Measurements from ENCODE around the gene PLA2G4C. TPM values are rescaled to one million over a fixed set of nuclear protein-coding genes. Genes with fewer than 3 reads are reported as not detected.
"Not testable (repeated sequence)": the region's sequence is repeated elsewhere in the genome, so short reads cannot be mapped to it uniquely, and the experiment has no call there.

Gene PLA2G4C
- total RNA-seq, 4 donors from 2014 or later, result 1.2 to 9.5 (median 8.3) TPM

DNA sequence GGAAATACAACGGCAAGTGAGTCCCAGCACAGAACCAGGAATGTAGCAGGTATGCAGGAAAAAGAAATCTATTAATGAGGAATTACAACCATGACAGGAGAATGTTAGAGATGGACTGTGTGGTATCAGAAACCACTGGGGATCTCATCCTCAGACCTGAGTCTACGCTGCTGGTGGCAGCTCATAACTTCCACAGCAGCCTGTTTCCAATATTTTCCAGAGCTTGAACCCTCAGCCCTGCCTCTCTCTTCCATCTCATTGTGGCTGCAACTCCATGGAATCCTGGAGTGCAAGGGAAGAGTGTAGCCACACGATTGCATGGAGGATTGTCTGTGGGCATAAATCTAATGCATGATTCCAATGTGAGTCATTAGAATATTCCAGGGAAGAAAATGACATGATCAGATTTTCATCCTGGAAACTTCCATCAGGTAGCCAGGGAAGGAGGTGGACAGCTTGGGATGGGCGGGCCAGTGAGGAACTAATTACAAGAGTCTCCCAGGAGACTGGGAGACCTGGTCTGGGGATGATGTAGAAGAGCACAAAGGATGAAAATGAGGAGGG is 14.9 kb downstream of the PLA2G4C start:
- intact Hi-C loops (cut with DNase I; ENCODE audit: low total_unique reads), result no loop called here
- no peaks in the 10 kb centered on the region for H3K27me3 ChIP-seq
- H3K27ac ChIP-seq, result no peak overlapping the region
- H3K9me3 ChIP-seq, result peaks cover 0 to 6% of the 10 kb centered on the region in 2 donors
- WGBS, 2 donors (ENCODE audit: low coverage in 1 of 2), result 80 to 84% methylated on average over 4 of the region's 4 CpGs
- no peaks in the 10 kb centered on the region for H3K36me3 ChIP-seq
- TF ChIP-seq POLR2A (IDR thresholded peaks at IDR 0.05) (no peak), POLR2AphosphoS5 (IDR thresholded peaks at IDR 0.05) (no peak), EP300 (IDR thresholded peaks at IDR 0.05; ENCODE audit: low read depth) (no peak)
- TF ChIP-seq, protein P1, sequence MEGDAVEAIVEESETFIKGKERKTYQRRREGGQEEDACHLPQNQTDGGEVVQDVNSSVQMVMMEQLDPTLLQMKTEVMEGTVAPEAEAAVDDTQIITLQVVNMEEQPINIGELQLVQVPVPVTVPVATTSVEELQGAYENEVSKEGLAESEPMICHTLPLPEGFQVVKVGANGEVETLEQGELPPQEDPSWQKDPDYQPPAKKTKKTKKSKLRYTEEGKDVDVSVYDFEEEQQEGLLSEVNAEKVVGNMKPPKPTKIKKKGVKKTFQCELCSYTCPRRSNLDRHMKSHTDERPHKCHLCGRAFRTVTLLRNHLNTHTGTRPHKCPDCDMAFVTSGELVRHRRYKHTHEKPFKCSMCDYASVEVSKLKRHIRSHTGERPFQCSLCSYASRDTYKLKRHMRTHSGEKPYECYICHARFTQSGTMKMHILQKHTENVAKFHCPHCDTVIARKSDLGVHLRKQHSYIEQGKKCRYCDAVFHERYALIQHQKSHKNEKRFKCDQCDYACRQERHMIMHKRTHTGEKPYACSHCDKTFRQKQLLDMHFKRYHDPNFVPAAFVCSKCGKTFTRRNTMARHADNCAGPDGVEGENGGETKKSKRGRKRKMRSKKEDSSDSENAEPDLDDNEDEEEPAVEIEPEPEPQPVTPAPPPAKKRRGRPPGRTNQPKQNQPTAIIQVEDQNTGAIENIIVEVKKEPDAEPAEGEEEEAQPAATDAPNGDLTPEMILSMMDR (IDR thresholded peaks at IDR 0.05), result no peak
- no peak overlapping the region for H3K4me3 ChIP-seq
- in situ Hi-C loops (cut with MboI; ENCODE audit: low pct_ligation_motif_present in 1 of 4, low pct_unique_long_range_greater_than_20kb in 1 of 4, low sequenced_read_pairs in 3 of 4), result loop anchor here in 2 of 4 donors (25.0 kb wide), 1 partner anchor 133 kb away; no protein-coding TSS in a partner anchor
- DNase-seq, result no peak
- H3K4me1 ChIP-seq, result no peaks in the 10 kb centered on the region

DNA sequence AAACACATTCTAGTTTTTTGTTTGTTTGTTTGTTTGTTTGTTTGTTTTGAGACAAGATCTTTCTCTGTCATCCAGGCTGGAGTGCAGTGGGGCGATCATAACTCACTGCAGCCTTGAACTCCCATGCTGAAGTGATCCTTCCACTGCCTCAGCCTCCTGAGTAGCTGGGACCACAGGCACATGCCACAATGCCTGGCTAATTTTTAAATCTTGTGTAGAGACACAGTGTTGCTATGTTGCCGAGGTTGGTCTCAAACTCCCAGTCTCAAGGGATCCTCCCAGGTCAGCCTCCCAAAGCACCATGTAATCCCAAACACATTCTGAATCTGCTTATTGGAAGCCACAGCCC is 15.8 kb downstream of the PLA2G4C start:
- TF ChIP-seq POLR2AphosphoS5 (IDR thresholded peaks at IDR 0.05), result no peak
- TF ChIP-seq EP300 (IDR thresholded peaks at IDR 0.05; ENCODE audit: low read depth), result no peak
- TF ChIP-seq, protein P1 (IDR thresholded peaks at IDR 0.05), result no peak
- TF ChIP-seq POLR2A (IDR thresholded peaks at IDR 0.05), result no peak
- 88% methylated on average over 2 of the region's 2 CpGs; no CpG with 5 or more reads in 1 of the 2 donors for WGBS, 2 donors (ENCODE audit: low coverage in 1 of 2)

DNA sequence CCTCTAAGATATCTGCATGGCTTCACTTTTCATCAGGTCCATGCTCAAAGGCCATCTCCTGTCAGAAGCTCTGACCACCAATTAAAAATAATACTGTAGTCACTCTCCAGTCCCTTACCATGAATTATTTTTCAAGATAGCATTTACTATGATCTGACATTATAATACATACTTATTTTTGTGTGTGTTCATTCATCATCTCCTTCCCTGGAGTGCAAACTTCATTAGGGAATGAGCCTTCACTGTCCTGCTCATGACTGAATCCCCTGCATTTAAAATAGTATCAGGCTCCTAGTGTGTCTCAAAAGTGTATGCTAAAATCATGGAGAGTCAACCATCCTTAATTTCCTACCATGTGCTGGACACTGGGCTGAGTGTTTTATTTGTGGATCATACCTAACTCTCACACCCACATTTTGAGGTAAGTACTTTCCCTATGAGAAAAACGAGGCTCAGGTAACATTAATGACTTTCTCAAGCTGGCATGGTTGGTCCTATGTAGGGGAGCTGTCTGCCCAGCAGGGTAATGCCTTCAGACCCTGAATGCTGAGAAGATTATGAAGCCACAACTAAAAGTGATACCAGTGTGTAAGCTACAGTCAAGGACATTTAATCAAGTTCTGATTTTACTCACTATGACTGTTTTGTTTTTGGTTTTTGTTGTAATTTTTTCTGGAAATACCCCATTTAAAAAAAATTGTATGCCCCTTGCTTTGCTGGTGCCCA is 16.3 kb downstream of the PLA2G4C start:
- 17 to 19% methylated on average over 1 of the region's 1 CpG for WGBS, 2 donors (ENCODE audit: low coverage in 1 of 2)
- no peak for DNase-seq
- no peak overlapping the region for H3K27ac ChIP-seq
- intact Hi-C loops (cut with DNase I; ENCODE audit: low total_unique reads) (no loop called here), in situ Hi-C loops (cut with MboI; ENCODE audit: low pct_ligation_motif_present in 1 of 4, low pct_unique_long_range_greater_than_20kb in 1 of 4, low sequenced_read_pairs in 3 of 4) (loop anchor here in 2 of 4 donors (25.0 kb wide), 1 partner anchor 132 kb away; no protein-coding TSS in a partner anchor)
- no peaks in the 10 kb centered on the region for H3K36me3 ChIP-seq
- H3K4me1 ChIP-seq, result peaks cover 0 to 4% (median 0%) of the 10 kb centered on the region in 4 donors
- no peaks in the 10 kb centered on the region for H3K27me3 ChIP-seq
- no peak overlapping the region for H3K4me3 ChIP-seq
- peaks cover 0 to 6% of the 10 kb centered on the region in 2 donors for H3K9me3 ChIP-seq
- TF ChIP-seq, protein P1 (IDR thresholded peaks at IDR 0.05), result no peak
- no peak for TF ChIP-seq POLR2AphosphoS5 (IDR thresholded peaks at IDR 0.05)
- no peak for TF ChIP-seq EP300 (IDR thresholded peaks at IDR 0.05; ENCODE audit: low read depth)
- TF ChIP-seq POLR2A (IDR thresholded peaks at IDR 0.05), result no peak

More for the DNA sequence above, 15.8 kb downstream of the PLA2G4C start:
- in situ Hi-C loops (cut with MboI; ENCODE audit: low pct_ligation_motif_present in 1 of 4, low pct_unique_long_range_greater_than_20kb in 1 of 4, low sequenced_read_pairs in 3 of 4) (loop anchor here in 2 of 4 donors (25.0 kb wide), 1 partner anchor 133 kb away; no protein-coding TSS in a partner anchor), intact Hi-C loops (cut with DNase I; ENCODE audit: low total_unique reads) (no loop called here)
- Histone ChIP-seq H3K36me3 (no peaks in the 10 kb centered on the region), H3K27me3 (no peaks in the 10 kb centered on the region), H3K4me3 (no peak overlapping the region), H3K4me1 (peaks cover 0 to 4% (median 0%) of the 10 kb centered on the region in 4 donors), H3K9me3 (peaks cover 0 to 6% of the 10 kb centered on the region in 2 donors), H3K27ac (no peak overlapping the region)
- DNase-seq, result no peak

DNA sequence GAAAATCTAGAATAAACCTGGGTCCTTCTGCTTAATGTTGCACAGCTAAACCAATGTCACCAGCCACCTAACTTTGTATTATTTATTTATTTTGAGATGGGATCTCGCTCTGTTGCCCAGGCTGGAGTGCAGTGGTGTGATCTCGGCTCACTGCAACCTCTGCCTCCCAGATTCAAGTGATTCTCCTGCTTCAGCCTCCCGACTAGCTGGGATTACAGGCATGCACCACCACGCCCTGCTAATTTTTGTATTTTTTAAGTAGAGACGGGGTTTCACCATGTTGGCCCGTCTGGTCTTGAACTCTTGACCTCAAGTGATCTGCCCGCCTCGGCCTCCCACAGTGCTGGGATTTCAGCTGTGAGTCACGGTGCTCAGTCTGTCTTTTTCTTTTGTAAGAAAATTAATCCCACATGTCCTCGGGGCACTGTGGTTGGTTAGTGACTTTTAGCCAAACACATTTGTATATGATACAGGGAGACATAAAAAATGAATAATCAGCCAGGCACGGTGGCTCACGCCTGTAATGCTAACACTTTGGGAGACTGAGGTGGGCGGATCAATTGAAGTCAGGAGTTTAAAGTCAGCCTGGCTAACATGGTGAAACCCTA is 19.4 kb downstream of the PLA2G4C start:
- 71 to 82% methylated on average over 8 to 13 of the region's 13 CpGs for WGBS, 2 donors (ENCODE audit: low coverage in 1 of 2)

More for the DNA sequence above, 19.4 kb downstream of the PLA2G4C start:
- H3K36me3 ChIP-seq; H3K27me3 ChIP-seq; DNase-seq; H3K4me3 ChIP-seq; H3K27ac ChIP-seq; H3K4me1 ChIP-seq; intact Hi-C loops (cut with DNase I; ENCODE audit: low total_unique reads); H3K9me3 ChIP-seq: not testable (repeated sequence)
- in situ Hi-C loops (cut with MboI; ENCODE audit: low pct_ligation_motif_present in 1 of 4, low pct_unique_long_range_greater_than_20kb in 1 of 4, low sequenced_read_pairs in 3 of 4), result loop anchor here in 2 of 4 donors (25.0 kb wide), 1 partner anchor 129 kb away; no protein-coding TSS in a partner anchor
